Endometrial microvascular endothelial cells (primary cell): ENCODE measurements around the gene ATG4B. TPM values are rescaled to one million over a fixed set of nuclear protein-coding genes. Genes with fewer than 3 reads are reported as not detected.

Experiments used
- in situ Hi-C: cut with HindIII; loops from 2 replicates; pipeline ENCODE4 v1.10.0; 2017; ENCODE audit warnings: low sequenced_read_pairs, low pct_unique_long_range_greater_than_20kb; ENCODE audit errors: inconsistent ontology term
- total RNA-seq: library from RNA; depleted of rRNA; stranded (reverse); fragments of >200 nt; gene quantifications from one replicate; pipeline ENCODE4 v1.2.3, GENCODE V29; 2015; ENCODE audit errors: inconsistent ontology term

Gene ATG4B
- total RNA-seq, 1 donor from 2014 or later, result 67.7 TPM

- in situ Hi-C loops, result no loop called here
These were observed 26.4 kb upstream of the ATG4B start for GRCh38 chr2:241611062-241611461.

DNA sequence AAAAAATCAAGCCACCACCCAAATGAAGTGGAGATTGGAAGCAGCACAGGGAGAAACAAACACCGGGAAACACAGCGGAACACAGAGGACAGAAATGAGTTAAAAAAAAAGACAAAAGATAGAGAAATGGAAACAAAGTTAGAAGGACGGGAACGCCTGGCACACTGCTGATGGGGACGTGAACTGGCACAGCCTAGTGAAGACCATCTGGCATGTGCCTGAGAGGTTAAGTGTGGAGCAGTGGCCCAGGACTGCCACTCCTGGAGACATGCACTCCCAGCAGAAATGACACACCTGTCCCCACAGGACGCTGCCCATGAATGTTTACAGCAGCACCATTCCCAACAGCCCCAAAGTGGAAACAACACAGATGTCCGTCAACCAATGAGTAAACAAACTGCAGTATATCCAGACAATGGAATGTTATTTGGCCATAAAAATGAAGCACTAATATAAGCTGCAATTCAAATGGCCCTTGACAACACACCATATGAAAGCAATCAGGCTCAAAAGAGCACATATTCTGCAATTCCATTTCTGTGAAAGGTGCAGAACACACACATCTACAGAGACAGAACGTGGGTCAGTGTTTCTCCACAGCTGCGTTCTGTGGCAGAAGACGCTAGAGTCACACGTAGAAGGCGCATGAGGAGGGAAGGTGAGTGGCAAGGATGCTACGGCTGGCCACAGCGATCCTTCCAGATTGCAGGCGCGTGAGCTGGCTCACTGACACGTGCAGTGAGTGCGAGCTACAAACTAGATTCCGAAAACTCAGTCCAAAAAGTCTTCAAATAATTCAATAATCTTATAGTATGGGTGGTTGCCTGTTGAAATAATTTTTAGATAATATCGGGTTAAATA lies 25.1 kb upstream of the ATG4B start:
- in situ Hi-C loops, result no loop called here

GRCh38 chr2:241613017-241613780 lies 24.3 kb upstream of the ATG4B start:
- in situ Hi-C loops, result no loop called here

DNA sequence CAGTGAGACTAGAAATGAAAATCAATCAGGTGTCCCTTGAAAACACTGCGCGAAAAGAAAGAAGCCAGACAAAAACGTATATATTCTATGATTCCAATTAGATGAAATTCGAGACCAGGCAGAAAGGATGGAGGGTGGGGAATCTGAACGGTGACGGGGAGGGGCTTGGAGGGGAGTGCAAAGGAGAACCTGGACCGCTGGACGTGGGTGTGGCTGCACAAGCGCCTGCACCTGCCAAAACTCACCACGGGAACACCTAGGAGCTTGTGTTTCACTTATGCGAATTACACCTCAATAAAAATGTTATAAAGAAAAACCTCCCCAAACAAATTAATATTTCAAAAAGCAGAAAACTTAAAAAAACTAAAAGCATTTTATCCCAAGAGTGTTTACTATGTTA lies 22.5 kb upstream of the ATG4B start:
- in situ Hi-C loops, result no loop called here

GRCh38 chr2:241615522-241616052 lies 21.9 kb upstream of the ATG4B start:
- in situ Hi-C loops, result no loop called here

DNA sequence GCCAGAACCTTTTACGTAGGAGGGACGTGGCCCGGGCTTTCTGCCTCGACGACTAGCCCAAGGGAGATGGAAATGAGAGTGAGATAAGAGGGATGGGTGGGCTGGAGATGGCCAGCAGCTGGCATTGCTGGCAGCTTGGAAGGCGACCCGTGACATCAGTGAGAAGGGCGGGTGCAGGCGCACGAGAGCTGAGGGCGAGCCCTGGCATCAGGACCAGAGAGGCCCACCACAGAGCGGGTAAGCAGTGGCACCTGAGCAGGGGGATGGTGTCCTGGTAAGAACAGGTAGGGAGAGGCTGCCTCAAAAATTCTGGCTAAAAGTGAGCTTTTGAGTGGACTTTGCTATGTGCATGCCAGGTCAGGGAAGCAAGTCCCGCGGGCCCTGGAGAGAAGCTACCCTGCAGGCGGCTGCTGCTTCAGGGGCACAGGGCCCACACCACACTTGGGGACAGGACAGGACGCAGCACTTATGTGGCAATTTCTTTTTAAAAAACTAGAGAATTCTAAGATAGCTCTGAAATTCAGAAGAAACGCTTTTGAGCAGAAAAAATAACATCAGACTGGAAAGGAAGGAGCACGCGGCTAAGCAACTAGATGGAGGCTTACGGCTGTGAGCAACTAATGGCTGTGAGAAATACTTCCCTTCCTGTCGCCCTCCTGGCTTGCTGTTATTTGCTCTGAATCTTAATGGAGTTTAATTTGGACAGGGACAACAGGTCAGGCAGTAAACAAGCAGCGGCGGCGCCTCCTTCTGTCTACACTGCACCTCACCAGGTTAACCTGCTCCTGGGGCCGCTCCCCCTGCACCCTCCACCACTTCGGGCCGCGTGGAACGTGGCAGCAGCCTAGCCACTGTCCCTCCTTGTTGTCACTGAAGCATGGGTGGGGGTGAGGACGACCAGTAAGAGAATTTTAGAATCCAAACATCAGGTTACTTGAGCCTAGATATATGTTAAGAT lies 21.0 kb upstream of the ATG4B start:
- in situ Hi-C loops, result no loop called here

GRCh38 chr2:241617431-241618154 lies 19.9 kb upstream of the ATG4B start:
- in situ Hi-C loops, result no loop called here

DNA sequence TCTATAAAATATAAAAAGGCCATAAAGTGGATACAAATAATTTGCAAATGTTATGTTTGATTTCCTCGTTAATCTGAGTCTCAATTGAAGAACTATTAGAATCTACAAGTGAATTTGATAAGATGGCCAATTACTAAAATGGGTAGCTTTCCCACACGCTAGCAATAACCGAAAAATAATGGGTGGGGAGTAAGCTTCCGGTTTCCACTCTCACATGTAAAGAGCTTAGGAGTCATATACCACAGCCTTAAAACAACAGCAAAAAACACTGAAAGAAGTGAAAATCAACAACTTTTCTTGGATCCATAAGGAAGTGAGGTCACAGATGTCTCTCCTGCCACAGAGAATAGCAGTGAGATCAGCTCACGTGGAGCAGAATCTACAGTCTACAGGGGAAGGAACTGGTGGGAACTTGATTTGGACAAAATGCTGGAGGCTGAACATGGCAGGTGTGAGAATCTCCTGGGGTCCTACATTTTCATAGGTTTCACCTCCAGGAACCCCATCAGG lies 19.1 kb upstream of the ATG4B start:
- in situ Hi-C loops, result no loop called here

GRCh38 chr2:241618829-241619228 lies 18.7 kb upstream of the ATG4B start:
- in situ Hi-C loops, result no loop called here

- in situ Hi-C loops, result no loop called here
These were observed 17.7 kb upstream of the ATG4B start for GRCh38 chr2:241619597-241620418.

- in situ Hi-C loops, result no loop called here
These were observed 17.1 kb upstream of the ATG4B start for GRCh38 chr2:241620419-241620769.

DNA sequence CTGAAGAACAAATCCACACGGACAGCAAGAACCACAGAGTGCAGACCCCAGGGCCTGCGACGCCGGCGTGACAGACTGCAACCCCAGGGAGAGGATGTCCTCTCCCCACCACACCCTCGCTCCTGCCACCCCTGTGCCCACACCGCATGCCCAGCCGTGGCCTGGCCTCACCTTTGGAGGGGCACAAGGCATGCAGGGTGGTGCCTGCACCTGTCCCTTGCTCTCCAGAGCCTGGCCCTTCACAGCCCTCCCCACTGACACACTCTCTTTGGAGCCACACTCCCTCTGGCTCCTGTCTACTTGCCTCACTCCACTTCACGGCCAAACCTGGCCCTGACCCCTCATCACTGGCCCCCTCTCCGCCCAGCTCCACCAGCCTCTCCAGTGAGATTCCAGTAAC lies 9.8 kb upstream of the ATG4B start:
- in situ Hi-C loops, result no loop called here

DNA sequence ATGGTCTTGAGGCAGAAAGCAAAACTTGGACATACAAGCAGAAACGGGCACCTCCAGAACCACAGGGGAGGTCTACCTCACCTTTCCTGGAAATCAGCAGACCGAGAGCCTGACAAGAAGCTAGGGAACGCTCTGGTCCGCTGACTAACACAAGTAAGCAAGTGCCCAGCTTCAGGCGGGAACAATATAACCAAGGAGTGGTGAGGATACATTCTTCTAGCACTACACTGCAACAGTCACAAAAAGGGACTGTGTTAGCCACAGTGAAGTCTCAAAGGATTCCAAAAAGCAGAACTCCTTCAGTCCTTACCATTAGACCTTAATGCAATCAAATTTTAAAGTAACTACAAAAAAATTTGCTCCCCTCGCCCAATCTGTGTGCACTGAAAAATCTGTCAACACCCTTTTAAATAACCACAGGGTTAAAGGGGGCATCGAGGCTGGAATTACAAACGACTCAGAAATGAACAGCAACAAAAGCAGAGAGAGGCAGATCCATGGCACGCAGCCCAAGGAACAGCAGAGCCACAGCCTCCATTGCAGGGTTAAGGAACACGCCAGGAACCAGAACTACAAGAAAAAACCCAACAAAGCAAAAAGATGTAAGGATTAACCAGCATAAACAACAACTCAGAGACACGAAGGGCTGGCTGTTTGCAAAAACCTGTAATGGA lies 7.6 kb upstream of the ATG4B start:
- in situ Hi-C loops, result no loop called here

DNA sequence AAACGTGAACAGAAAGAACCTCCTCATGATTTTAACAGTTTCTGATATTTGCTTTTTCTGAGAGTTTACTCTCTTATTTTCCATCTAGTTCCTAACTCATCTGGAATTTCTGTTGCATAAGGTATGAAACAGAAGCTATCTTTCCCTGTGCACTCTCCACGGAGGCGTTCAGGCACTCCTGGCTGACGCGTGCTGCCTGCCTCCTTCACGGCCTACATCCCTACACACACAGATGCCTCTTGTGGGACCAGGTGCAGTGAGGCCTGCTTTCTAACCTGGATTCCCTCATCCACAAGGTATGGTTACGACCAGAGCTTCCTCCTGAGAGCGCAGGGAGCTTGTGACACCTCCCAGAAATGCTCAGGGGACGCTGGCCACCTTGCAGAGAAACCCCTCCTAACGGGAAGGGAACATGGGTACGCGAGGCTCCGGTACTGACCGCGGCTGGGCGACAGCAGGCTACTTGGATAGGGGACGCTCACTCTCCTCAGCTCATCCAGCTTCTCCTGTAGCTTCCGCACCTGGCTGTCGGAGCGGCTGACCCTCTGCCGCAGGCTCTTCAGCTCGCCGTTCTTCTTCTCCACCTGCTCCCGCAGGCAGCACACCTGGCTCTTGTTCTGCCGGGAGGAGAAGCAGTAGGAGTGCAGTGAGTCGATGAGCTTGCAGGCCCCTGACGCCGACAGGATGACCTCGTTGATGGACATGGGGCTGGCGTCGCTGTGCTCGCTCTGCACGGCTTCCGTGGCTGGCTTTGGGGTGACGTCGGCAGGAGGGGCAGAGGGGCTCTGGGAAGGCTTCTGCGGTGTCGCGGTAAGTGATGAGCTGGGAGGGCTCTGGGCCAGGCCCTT lies 4.8 kb upstream of the ATG4B start:
- in situ Hi-C loops, result no loop called here

DNA sequence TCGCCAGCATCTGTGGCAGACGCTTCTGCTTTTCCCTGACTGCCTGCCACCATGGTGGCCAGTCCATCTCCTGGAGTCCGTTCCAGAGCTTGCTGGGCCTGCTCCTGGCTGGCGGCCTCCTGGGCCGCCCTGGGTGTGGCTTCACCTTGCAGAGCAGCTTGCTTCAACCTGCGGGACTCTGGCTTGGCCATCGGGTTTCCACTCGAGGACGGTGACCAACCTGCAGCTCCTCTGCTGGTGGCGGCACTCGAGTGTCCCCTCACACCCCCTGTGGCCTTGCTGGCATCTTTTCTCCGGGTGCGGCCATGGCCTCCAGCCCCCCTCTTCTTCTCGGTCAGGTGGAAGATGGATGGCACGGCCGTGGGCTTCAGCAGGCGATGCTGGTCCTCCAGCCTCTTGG lies 3.9 kb upstream of the ATG4B start:
- in situ Hi-C loops, result no loop called here

DNA sequence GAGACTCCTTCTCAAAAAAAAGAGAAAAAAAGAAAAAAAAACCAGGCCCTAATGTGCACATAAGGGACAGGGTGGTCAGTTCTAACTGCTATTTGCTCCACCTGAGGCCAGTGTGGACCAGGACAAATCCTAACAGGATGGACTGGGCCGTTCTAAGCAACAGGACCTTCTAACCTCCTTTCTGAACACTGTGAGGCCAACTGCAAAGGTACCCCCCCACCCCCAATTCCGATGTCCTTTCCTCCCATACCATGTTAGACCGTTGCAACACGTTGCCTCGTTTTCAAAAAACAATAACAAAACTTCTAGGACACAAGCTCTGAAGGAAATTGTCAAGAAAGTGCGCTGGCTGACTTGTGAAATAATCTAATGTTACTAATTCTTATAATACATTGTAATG lies 1.7 kb upstream of the ATG4B start:
- in situ Hi-C loops, result no loop called here
